HG03025 (cell line): ENCODE data around the gene ADAMTSL3.

ENCODE experiments used
- ATAC-seq: cut with Tn5 transposase; IDR thresholded peaks from one replicate; pipeline ENCODE4 v1.9.1; 2021; ENCODE audit warnings: mild to moderate bottlenecking, moderate library complexity; ENCODE audit not compliant: unreplicated experiment, low FRiP score

The ADAMTSL3 gene

GRCh38 chr15:83656192-83656591 lies 2.3 kb downstream of the ADAMTSL3 start:
- no peak for ATAC-seq

GRCh38 chr15:83656943-83657528 lies 3.1 kb downstream of the ADAMTSL3 start:
- ATAC-seq = no peak

GRCh38 chr15:83657549-83657948 lies 3.6 kb downstream of the ADAMTSL3 start:
- no peak for ATAC-seq

GRCh38 chr15:83658430-83659416 lies 4.8 kb downstream of the ADAMTSL3 start:
- no peak for ATAC-seq

- no peak for ATAC-seq
Observed at GRCh38 chr15:83659417-83659812, 5.5 kb downstream of the ADAMTSL3 start.

GRCh38 chr15:83665480-83665879 lies 11.6 kb downstream of the ADAMTSL3 start:
- no peak for ATAC-seq

- ATAC-seq = no peak
Observed at GRCh38 chr15:83670672-83671229, 16.8 kb downstream of the ADAMTSL3 start.

- no peak for ATAC-seq
Observed at GRCh38 chr15:83671603-83672002, 17.7 kb downstream of the ADAMTSL3 start.

- no peak for ATAC-seq
Observed at GRCh38 chr15:83673385-83673784, 19.5 kb downstream of the ADAMTSL3 start.

- no peak for ATAC-seq
Observed at GRCh38 chr15:83682476-83683088, 28.7 kb downstream of the ADAMTSL3 start.

GRCh38 chr15:83685916-83686332 lies 32.0 kb downstream of the ADAMTSL3 start:
- ATAC-seq = no peak

GRCh38 chr15:83688201-83688600 lies 34.3 kb downstream of the ADAMTSL3 start:
- no peak for ATAC-seq

GRCh38 chr15:83690676-83691075 lies 36.8 kb downstream of the ADAMTSL3 start:
- ATAC-seq = no peak

GRCh38 chr15:83692746-83693581 lies 39.0 kb downstream of the ADAMTSL3 start:
- ATAC-seq = no peak

- ATAC-seq = no peak
Observed at GRCh38 chr15:83694015-83694414, 40.1 kb downstream of the ADAMTSL3 start.

- no peak for ATAC-seq
Observed at GRCh38 chr15:83694536-83694935, 40.6 kb downstream of the ADAMTSL3 start.

GRCh38 chr15:83695246-83695645 lies 41.3 kb downstream of the ADAMTSL3 start:
- no peak for ATAC-seq

- no peak for ATAC-seq
Observed at GRCh38 chr15:83695901-83696425, 42.0 kb downstream of the ADAMTSL3 start.

GRCh38 chr15:83697716-83698115 lies 43.8 kb downstream of the ADAMTSL3 start:
- ATAC-seq = no peak

GRCh38 chr15:83698294-83698693 lies 44.4 kb downstream of the ADAMTSL3 start:
- no peak for ATAC-seq
